Fibroblast of upper back skin (primary cell): ENCODE data around the gene DLD.
"Not testable (repeated sequence)": the region's sequence is repeated elsewhere in the genome, so short reads cannot be mapped to it uniquely, and the experiment has no call there.

Source experiments
- DNase-seq: peaks from one replicate; pipeline ENCODE4 v3.0.0-alpha.2; 2013

DLD gene

DNA sequence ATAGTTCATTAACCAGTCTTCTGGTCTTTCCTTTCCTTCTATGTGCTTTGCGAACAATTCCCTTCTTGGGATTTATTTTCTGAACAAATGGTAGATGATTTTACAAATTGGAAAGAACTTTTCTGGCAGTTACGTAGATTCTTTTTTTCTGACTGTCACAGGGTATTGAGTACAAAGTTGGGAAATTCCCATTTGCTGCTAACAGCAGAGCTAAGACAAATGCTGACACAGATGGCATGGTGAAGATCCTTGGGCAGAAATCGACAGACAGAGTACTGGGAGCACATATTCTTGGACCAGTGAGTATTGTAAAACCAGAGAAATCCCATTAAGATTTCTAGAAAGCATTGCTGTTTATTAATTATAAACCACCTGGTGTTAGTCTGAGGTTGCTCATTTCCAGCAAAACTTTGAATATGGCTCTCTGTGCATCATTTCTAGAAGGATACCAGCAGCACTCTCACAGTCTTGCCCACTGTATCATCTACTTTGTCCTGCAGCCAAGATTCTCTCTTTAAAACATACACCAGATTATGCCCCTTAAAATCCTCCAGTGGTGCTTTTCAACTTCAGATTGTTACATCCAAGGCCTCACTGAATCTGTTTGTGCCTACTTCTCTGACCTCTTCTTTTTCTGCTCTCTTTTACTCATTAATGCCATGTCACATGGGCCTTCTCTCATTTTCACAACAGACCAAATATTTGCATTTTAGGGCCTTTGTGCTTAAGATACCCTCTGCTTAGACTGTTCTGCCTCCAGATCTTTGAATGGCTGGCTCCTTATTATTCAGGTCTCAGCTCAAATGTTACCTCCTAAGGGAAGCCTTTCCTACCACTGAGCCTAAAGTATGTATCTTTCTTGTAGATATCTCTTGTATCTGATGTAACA is 27.0 kb downstream of the DLD start:
- no peak for DNase-seq

GRCh38 chr7:107918948-107919347 is 28.0 kb downstream of the DLD start:
- no peak for DNase-seq

GRCh38 chr7:107920048-107920772 is 29.2 kb downstream of the DLD start:
- DNase-seq, result no peak

DNA sequence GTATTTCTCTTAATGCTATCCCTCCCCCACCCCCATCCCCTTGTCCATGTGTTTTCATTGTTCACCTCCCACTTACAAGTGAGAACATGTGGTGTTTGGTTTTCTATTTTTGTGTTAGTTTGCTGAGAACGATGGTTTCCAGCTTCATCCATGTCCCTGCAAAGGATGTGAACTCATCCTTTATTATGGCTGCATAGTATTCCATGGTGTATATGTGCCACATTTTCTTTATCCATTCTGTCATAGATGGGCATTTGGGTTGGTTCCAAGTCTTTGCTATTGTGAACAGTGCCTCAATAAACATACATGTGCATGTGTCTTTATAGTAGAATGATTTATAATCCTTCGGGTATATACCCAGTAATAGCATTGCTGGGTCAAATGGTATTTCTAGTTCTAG is 30.8 kb downstream of the DLD start:
- not testable (repeated sequence) for DNase-seq

DNA sequence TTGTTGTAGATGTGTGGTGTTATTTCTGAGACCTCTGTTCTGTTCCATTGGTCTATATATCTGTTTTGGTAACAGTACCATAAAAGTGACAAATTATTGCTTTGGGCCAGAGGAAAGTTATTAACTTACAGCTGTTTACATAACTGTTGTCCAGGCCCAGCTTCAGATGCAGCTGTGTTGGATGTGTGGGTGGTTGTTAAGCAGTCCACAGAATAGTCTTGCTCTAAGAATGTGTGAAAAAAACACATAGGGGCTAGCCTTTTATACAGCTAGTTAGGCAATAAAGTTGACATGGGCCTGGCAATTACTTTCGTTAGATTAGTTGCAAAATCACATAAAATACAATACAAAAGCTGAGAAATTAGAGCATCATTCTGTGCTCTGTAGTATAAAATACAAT is 31.9 kb downstream of the DLD start:
- DNase-seq, result no peak

GRCh38 chr7:107924841-107925504 is 34.0 kb downstream of the DLD start:
- DNase-seq, result no peak

GRCh38 chr7:107926481-107926880 is 35.5 kb downstream of the DLD start:
- no peak for DNase-seq

- no peak for DNase-seq
These were observed 40.9 kb downstream of the DLD start for GRCh38 chr7:107931740-107932515.

DNA sequence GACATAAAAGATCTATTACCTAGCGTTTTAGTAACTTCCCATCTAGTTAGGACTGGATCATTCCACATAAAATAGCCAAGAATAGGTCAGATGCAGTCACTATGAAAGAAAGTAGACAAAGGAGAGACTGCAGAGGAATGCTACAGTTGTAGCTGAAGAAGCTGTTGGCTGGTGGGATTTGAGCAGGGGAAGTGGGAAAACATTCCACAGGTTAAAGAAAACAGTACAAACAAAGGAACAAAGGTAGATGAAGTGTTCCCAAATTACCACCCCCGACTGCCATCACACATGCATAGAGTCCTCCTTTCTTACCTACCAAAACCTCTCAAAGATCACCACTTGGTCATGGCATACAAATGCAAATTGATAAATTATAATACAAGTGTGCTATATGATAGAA is 41.8 kb downstream of the DLD start:
- DNase-seq, result no peak

- no peak for DNase-seq
These were observed 42.5 kb downstream of the DLD start for GRCh38 chr7:107933386-107934013.

GRCh38 chr7:107934991-107935770 is 44.2 kb downstream of the DLD start:
- peak; percentile 88 for DNase-seq

DNA sequence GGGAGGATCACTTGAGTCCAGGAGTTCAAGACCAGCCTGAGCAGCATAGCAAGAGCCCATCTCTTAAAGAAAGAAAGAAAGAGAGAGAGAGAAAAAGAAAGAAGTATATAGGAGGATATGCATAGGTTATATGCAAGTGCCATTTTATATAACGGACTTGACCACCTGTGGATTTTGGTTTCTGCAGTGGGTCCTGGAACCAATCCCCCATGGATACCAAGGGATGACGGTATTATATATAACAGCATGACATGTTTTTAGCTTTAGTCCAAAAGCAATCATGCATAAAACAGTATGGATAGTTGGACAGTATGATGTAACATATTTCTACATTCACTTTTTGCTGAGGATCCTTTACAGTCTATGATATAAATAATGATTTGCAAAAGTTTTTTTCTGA is 45.3 kb downstream of the DLD start:
- DNase-seq, result no peak

DNA sequence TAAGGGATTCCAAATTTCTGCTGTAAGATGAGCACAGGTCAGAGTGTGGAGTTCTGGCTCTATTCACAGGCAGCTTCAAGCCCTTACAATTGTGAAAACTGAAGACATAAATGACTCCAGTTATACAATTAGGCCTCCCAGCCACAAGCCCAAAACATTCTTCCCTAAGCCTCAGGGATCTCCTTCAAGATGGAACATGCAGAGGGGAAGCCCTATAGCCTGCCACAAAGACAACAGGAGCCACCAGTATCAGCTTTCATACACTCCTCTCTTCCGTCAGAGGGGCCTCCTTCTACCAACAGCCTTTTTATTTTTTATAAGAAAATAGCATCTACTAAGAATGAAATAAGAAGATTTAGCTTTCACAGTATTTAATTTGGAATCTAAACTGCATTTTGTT is 46.5 kb downstream of the DLD start:
- DNase-seq, result no peak

GRCh38 chr7:107938456-107939250 is 47.7 kb downstream of the DLD start:
- peak; percentile 49 for DNase-seq

DNA sequence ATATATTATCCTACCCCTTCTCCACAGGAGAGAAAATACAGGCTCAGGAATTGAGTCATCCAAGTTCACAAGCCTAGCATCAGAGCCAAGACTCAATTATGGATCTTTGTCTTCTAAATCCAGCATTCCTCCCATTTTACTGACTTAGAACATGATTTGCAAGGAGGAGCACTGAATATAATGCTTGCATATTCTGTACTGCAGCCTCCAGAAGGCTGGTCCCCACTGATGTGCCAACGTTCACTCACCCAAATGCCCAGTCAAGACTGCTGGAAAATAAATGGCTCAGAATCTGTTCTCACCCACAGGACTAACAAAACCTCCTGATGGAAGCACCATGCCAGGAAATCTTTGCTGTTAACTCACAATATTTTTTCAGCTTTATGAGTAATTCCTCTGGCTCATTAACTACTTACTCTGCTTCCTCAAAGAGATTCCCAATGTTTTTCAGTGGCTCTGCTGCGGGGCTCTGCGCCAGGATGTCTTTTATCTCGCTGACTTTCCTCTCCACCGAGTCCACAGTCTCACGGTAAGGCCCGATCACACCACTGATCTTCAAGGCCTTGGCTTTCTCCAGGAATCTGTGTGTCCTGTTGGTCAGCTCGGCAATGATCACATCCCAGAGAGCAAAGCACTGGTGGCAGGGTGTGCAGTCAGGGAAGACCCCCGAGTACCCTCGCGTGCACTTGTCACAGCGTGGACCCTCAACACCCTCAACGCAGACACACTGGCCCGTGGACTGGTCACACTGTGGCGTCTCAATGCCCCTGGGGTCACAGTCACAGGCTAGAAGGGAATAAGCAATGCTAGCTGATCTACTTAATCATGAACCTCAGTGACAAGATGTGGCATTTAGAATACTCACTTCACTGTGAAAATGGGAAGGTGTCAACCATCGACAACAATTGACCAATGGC is 48.8 kb downstream of the DLD start:
- DNase-seq, result peak; percentile 87

- DNase-seq, result no peak
These were observed 50.0 kb downstream of the DLD start for GRCh38 chr7:107940951-107941350.

- DNase-seq, result no peak
These were observed 52.0 kb downstream of the DLD start for GRCh38 chr7:107943018-107943417.

GRCh38 chr7:107944411-107945169 is 53.6 kb downstream of the DLD start:
- DNase-seq, result no peak

DNA sequence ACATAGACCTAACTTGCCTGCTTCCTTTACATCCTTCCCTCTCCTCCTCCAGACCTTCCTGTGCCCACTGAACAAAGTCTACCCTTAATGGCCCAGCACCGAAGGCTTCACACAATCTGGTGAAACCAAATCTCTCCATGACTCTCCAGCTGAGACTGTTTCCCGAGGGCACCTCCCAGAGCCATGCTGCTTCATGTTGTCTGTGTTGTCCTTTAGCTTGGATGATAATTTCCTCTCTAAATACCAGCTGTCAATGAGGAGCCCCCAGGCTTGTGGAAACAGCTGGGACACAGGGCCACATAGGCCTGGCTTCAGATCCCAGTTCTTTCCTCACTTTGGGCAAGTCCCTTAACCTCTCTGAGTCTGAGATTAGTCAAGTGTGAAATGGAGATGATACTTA is 54.3 kb downstream of the DLD start:
- DNase-seq, result no peak
